ENCODE data around the gene EDIL3.

DNA sequence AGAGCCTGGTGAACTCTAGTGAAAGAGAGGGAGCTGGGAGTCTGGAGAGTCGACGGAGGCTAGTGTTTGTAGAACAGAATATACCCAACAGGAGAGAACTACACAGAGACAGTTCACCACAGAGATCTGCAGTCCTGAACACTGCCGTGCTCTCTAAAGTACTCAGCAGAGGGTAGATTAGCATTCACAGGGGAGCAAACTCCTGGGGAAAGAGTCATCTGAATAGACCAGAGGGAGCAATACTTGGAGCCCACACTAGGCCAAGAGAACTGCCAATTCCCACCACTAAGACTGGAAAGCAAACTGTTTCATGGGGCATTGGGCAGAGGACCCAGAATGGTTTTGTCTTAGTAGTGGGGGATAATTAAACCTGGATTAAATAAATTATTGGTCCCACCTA, 235.6 kb downstream of the EDIL3 start:
- TF ChIP-seq, protein P1, sequence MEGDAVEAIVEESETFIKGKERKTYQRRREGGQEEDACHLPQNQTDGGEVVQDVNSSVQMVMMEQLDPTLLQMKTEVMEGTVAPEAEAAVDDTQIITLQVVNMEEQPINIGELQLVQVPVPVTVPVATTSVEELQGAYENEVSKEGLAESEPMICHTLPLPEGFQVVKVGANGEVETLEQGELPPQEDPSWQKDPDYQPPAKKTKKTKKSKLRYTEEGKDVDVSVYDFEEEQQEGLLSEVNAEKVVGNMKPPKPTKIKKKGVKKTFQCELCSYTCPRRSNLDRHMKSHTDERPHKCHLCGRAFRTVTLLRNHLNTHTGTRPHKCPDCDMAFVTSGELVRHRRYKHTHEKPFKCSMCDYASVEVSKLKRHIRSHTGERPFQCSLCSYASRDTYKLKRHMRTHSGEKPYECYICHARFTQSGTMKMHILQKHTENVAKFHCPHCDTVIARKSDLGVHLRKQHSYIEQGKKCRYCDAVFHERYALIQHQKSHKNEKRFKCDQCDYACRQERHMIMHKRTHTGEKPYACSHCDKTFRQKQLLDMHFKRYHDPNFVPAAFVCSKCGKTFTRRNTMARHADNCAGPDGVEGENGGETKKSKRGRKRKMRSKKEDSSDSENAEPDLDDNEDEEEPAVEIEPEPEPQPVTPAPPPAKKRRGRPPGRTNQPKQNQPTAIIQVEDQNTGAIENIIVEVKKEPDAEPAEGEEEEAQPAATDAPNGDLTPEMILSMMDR (conservative IDR thresholded peaks at IDR 0.05 in 1 of 2, IDR thresholded peaks at IDR 0.05 in 1 of 2; ENCODE audit: low read depth in 1 of 2, low read length in 2 of 2), result no peak
- TF ChIP-seq EZH2 (IDR thresholded peaks at IDR 0.05; ENCODE audit: low read length, missing control alignments), result no peak

All from fibroblast of lung (primary cell).